K562 (cell line): Measurements from ENCODE around the gene TUBB4B. TPM values are rescaled to one million over a fixed set of nuclear protein-coding genes. Genes with fewer than 3 reads are reported as not detected.

ENCODE experiments used
- ERF ChIP-seq: fragments of 450-650 bp; formaldehyde crosslinking; IDR thresholded peaks from 2 replicates; pipeline ENCODE4 v1.4.0; 2020; ENCODE audit warnings: mild to moderate bottlenecking, mixed read lengths
- FIP1L1 ChIP-seq: fragments of 200-400 bp; formaldehyde crosslinking; IDR thresholded peaks from 2 replicates; pipeline ENCODE4 v1.6.1; 2018; ENCODE audit warnings: mild to moderate bottlenecking, low read depth, low read length; ENCODE audit not compliant: poor library complexity, severe bottlenecking
- polyA plus RNA-seq, 8 experiments: library from polyadenylated mRNA; depleted of rRNA in 4 of 8; stranded (reverse) in 5 of 8; unstranded in 3 of 8; fragments of >200 nt; fragmentation: Nextera tagmentation in 2 of 8; fragmentation: Illumina TruSeq in 1 of 8; extraction: Ambion mirVana in 2 of 8; extraction: Trizol in 1 of 8; gene quantifications; 2 replicates each; pipeline versions ENCODE4 v1.2.1 to v1.2.3, GENCODE V29; 2011 to 2014; ENCODE audit warnings: inconsistent platforms in 1 of 8, missing spikeins in 1 of 8
- total RNA-seq, 7 experiments: library from RNA; depleted of rRNA in 6 of 7; stranded (reverse); fragments of >200 nt in 6 of 7; fragmentation: Illumina TruSeq in 2 of 7; extraction: Trizol in 2 of 7; gene quantifications; 2 replicates each; pipeline versions ENCODE4 v1.2.1 to v1.2.3, GENCODE V29; 2011 to 2021; ENCODE audit warnings: low replicate concordance in 1 of 7
- TF ChIP-seq, protein P1 (sequence below): fragments of 250-450 bp; sonication (Bioruptor Pico); IDR thresholded peaks from 2 replicates; pipeline ENCODE4 v1.4.0; 2020
- TF ChIP-seq, protein P2 (sequence below): sonication (generic); formaldehyde crosslinking; IDR thresholded peaks from 2 replicates; pipeline ENCODE4 v1.8.0; 2022; ENCODE audit warnings: mild to moderate bottlenecking, missing genetic modification reagents
- TF ChIP-seq, protein P3 (sequence below): fragments of 450-650 bp; IDR thresholded peaks from 2 replicates; pipeline ENCODE4 v1.6.1; 2018; ENCODE audit not compliant: partially characterized antibody
- TF ChIP-seq, protein P4 (sequence below): fragments of 450-650 bp; conservative IDR thresholded peaks from 2 replicates; pipeline ENCODE4 v1.6.1; 2016; ENCODE audit warnings: missing genetic modification characterization, low read depth, mild to moderate bottlenecking, missing compliant biosample characterization, moderate library complexity
- TF ChIP-seq, protein P5 (sequence below): sonication (generic); formaldehyde crosslinking; IDR thresholded peaks from 2 replicates; pipeline ENCODE4 v1.8.1; 2023; ENCODE audit warnings: mild to moderate bottlenecking, missing genetic modification reagents

TUBB4B gene
- total and polyA plus RNA-seq, 9 of the 15 experiments (the other 6 are each of a cell fraction or from before 2014, with no cell fraction given), result 24.1 to 443 (median 268) TPM

DNA sequence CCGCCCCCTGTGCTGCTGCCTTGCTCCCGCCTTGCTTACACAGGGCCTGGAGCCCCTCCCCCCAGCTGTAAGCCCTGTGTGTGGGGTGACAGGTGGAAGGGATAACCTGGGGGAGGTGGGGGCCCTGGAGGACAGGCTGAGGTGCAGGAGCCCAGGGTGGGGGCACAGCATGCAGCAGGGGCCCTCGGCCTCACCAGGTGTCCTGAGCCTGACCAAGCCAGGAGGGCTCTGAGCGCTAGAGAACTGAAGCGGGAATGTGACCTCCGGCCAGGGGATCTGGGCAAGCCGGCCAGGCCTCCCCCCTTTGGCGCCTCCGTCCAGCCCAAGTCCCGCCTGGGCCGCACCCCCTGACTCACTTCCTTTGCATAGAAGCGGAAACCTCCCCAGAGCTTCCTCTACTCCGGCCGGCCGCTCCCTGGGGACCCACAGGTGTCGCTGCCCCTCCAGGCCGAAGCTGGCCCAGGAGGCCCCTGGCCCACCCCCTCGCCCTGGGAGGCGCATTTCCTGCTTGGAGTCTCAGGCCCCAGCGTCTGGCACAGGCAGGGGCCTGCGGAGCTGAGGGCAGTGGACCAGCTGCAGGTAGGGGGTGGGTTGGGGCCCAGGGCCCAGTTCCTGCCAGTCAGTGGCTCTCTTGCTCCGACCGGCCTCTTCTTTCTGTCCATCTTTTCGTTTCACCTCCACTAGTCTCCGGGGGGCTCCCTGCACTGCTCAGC lies 36.4 kb downstream of the TUBB4B start, which contains the start of gene TOR4A (continued):
- TF ChIP-seq, protein P1, sequence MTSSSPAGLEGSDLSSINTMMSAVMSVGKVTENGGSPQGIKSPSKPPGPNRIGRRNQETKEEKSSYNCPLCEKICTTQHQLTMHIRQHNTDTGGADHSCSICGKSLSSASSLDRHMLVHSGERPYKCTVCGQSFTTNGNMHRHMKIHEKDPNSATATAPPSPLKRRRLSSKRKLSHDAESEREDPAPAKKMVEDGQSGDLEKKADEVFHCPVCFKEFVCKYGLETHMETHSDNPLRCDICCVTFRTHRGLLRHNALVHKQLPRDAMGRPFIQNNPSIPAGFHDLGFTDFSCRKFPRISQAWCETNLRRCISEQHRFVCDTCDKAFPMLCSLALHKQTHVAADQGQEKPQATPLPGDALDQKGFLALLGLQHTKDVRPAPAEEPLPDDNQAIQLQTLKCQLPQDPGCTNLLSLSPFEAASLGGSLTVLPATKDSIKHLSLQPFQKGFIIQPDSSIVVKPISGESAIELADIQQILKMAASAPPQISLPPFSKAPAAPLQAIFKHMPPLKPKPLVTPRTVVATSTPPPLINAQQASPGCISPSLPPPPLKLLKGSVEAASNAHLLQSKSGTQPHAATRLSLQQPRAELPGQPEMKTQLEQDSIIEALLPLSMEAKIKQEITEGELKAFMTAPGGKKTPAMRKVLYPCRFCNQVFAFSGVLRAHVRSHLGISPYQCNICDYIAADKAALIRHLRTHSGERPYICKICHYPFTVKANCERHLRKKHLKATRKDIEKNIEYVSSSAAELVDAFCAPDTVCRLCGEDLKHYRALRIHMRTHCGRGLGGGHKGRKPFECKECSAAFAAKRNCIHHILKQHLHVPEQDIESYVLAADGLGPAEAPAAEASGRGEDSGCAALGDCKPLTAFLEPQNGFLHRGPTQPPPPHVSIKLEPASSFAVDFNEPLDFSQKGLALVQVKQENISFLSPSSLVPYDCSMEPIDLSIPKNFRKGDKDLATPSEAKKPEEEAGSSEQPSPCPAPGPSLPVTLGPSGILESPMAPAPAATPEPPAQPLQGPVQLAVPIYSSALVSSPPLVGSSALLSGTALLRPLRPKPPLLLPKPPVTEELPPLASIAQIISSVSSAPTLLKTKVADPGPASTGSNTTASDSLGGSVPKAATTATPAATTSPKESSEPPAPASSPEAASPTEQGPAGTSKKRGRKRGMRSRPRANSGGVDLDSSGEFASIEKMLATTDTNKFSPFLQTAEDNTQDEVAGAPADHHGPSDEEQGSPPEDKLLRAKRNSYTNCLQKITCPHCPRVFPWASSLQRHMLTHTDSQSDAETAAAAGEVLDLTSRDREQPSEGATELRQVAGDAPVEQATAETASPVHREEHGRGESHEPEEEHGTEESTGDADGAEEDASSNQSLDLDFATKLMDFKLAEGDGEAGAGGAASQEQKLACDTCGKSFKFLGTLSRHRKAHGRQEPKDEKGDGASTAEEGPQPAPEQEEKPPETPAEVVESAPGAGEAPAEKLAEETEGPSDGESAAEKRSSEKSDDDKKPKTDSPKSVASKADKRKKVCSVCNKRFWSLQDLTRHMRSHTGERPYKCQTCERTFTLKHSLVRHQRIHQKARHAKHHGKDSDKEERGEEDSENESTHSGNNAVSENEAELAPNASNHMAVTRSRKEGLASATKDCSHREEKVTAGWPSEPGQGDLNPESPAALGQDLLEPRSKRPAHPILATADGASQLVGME, result no peak
- TF ChIP-seq, protein P2, sequence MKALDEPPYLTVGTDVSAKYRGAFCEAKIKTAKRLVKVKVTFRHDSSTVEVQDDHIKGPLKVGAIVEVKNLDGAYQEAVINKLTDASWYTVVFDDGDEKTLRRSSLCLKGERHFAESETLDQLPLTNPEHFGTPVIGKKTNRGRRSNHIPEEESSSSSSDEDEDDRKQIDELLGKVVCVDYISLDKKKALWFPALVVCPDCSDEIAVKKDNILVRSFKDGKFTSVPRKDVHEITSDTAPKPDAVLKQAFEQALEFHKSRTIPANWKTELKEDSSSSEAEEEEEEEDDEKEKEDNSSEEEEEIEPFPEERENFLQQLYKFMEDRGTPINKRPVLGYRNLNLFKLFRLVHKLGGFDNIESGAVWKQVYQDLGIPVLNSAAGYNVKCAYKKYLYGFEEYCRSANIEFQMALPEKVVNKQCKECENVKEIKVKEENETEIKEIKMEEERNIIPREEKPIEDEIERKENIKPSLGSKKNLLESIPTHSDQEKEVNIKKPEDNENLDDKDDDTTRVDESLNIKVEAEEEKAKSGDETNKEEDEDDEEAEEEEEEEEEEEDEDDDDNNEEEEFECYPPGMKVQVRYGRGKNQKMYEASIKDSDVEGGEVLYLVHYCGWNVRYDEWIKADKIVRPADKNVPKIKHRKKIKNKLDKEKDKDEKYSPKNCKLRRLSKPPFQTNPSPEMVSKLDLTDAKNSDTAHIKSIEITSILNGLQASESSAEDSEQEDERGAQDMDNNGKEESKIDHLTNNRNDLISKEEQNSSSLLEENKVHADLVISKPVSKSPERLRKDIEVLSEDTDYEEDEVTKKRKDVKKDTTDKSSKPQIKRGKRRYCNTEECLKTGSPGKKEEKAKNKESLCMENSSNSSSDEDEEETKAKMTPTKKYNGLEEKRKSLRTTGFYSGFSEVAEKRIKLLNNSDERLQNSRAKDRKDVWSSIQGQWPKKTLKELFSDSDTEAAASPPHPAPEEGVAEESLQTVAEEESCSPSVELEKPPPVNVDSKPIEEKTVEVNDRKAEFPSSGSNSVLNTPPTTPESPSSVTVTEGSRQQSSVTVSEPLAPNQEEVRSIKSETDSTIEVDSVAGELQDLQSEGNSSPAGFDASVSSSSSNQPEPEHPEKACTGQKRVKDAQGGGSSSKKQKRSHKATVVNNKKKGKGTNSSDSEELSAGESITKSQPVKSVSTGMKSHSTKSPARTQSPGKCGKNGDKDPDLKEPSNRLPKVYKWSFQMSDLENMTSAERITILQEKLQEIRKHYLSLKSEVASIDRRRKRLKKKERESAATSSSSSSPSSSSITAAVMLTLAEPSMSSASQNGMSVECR (CRISPR knock-in tag), result peak; percentile 70
- TF ChIP-seq ERF (CRISPR knock-in tag) (no peak; the same call in 1 of the 2 replicates), FIP1L1 (peak; percentile 87)
- TF ChIP-seq, protein P3, sequence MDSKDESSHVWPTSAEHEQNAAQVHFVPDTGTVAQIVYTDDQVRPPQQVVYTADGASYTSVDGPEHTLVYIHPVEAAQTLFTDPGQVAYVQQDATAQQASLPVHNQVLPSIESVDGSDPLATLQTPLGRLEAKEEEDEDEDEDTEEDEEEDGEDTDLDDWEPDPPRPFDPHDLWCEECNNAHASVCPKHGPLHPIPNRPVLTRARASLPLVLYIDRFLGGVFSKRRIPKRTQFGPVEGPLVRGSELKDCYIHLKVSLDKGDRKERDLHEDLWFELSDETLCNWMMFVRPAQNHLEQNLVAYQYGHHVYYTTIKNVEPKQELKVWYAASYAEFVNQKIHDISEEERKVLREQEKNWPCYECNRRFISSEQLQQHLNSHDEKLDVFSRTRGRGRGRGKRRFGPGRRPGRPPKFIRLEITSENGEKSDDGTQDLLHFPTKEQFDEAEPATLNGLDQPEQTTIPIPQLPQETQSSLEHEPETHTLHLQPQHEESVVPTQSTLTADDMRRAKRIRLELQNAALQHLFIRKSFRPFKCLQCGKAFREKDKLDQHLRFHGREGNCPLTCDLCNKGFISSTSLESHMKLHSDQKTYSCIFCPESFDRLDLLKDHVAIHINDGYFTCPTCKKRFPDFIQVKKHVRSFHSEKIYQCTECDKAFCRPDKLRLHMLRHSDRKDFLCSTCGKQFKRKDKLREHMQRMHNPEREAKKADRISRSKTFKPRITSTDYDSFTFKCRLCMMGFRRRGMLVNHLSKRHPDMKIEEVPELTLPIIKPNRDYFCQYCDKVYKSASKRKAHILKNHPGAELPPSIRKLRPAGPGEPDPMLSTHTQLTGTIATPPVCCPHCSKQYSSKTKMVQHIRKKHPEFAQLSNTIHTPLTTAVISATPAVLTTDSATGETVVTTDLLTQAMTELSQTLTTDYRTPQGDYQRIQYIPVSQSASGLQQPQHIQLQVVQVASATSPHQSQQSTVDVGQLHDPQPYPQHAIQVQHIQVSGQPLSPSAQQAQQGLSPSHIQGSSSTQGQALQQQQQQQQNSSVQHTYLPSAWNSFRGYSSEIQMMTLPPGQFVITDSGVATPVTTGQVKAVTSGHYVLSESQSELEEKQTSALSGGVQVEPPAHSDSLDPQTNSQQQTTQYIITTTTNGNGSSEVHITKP, result peak; percentile 93
- TF ChIP-seq, protein P4, sequence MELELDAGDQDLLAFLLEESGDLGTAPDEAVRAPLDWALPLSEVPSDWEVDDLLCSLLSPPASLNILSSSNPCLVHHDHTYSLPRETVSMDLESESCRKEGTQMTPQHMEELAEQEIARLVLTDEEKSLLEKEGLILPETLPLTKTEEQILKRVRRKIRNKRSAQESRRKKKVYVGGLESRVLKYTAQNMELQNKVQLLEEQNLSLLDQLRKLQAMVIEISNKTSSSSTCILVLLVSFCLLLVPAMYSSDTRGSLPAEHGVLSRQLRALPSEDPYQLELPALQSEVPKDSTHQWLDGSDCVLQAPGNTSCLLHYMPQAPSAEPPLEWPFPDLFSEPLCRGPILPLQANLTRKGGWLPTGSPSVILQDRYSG, result no peak
- TF ChIP-seq, protein P5, sequence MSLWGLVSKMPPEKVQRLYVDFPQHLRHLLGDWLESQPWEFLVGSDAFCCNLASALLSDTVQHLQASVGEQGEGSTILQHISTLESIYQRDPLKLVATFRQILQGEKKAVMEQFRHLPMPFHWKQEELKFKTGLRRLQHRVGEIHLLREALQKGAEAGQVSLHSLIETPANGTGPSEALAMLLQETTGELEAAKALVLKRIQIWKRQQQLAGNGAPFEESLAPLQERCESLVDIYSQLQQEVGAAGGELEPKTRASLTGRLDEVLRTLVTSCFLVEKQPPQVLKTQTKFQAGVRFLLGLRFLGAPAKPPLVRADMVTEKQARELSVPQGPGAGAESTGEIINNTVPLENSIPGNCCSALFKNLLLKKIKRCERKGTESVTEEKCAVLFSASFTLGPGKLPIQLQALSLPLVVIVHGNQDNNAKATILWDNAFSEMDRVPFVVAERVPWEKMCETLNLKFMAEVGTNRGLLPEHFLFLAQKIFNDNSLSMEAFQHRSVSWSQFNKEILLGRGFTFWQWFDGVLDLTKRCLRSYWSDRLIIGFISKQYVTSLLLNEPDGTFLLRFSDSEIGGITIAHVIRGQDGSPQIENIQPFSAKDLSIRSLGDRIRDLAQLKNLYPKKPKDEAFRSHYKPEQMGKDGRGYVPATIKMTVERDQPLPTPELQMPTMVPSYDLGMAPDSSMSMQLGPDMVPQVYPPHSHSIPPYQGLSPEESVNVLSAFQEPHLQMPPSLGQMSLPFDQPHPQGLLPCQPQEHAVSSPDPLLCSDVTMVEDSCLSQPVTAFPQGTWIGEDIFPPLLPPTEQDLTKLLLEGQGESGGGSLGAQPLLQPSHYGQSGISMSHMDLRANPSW, result no peak
